MCF 10A (cell line): ENCODE measurements around the gene PTPN20. TPM values are rescaled to one million over a fixed set of nuclear protein-coding genes. Genes with fewer than 3 reads are reported as not detected.
"Not testable (repeated sequence)": the region's sequence is repeated elsewhere in the genome, so short reads cannot be mapped to it uniquely, and the experiment has no call there.

ENCODE experiments used
- BruUV-seq: library from RNA; stranded (reverse); fragments of 400-500 nt; replicated peaks from 2 replicates; lab custom pipeline; 2021; lab: Mats Ljungman, UMichigan
- CTCF ChIA-PET: fragments of 300-600 bp; sonication (Branson Sonifier 250); formaldehyde crosslinking; extraction: SDS; loops from one replicate; lab custom pipeline; 2021; ENCODE audit warnings: antibody characterized with exemption, inconsistent platforms; lab: Yijun Ruan, JAX
- POLR2A ChIA-PET: fragments of 300-600, 350-650 bp; sonication (Branson Sonifier 250); formaldehyde crosslinking; extraction: SDS; loops from one replicate; lab custom pipeline; 2020; ENCODE audit warnings: antibody characterized with exemption, inconsistent platforms; lab: Yijun Ruan, JAX
- DNase-seq: peaks from one replicate; pipeline ENCODE4 v3.0.0-alpha.2; 2018; ENCODE audit not compliant: unreplicated experiment
- H3K27ac Mint-ChIP-seq: one replicate; pipeline ENCODE4 v1.8.0; 2022; ENCODE audit warnings: mild to moderate bottlenecking, low read depth, mixed read lengths; ENCODE audit not compliant: unreplicated experiment
- H3K27me3 Mint-ChIP-seq: one replicate; pipeline ENCODE4 v1.8.0; 2022; ENCODE audit warnings: mixed read lengths; ENCODE audit not compliant: insufficient read depth, unreplicated experiment
- H3K36me3 Mint-ChIP-seq: one replicate; pipeline ENCODE4 v1.8.0; 2022; ENCODE audit warnings: mild to moderate bottlenecking, moderate library complexity, mixed read lengths; ENCODE audit not compliant: insufficient read depth, unreplicated experiment
- H3K4me1 Mint-ChIP-seq: one replicate; pipeline ENCODE4 v1.8.0; 2022; ENCODE audit warnings: mixed read lengths; ENCODE audit not compliant: insufficient read depth, unreplicated experiment
- H3K4me3 Mint-ChIP-seq: one replicate; pipeline ENCODE4 v1.8.0; 2022; ENCODE audit warnings: mild to moderate bottlenecking, moderate library complexity, mixed read lengths; ENCODE audit not compliant: unreplicated experiment
- H3K9me3 Mint-ChIP-seq: one replicate; pipeline ENCODE4 v1.8.0; 2022; ENCODE audit warnings: mixed read lengths; ENCODE audit not compliant: unreplicated experiment
- intact Hi-C: fragments of 100-400 bp; cut with micrococcal nuclease; formaldehyde crosslinking; loops from 2 replicates; pipeline ENCODE4 v1.14.1; 2022
- total RNA-seq: library from RNA; stranded (reverse); gene quantifications from 2 replicates; pipeline ENCODE4 v1.2.3, GENCODE V29; 2022
- TF ChIP-seq, protein P1 (sequence below): fragments of 200-600 bp; IDR thresholded peaks from one replicate; pipeline ENCODE4 v1.8.0; 2022; ENCODE audit warnings: antibody characterized with exemption, mild to moderate bottlenecking; ENCODE audit not compliant: unreplicated experiment

Gene PTPN20
- total RNA-seq, 1 experiment from 2014 or later = 0.26 TPM

DNA sequence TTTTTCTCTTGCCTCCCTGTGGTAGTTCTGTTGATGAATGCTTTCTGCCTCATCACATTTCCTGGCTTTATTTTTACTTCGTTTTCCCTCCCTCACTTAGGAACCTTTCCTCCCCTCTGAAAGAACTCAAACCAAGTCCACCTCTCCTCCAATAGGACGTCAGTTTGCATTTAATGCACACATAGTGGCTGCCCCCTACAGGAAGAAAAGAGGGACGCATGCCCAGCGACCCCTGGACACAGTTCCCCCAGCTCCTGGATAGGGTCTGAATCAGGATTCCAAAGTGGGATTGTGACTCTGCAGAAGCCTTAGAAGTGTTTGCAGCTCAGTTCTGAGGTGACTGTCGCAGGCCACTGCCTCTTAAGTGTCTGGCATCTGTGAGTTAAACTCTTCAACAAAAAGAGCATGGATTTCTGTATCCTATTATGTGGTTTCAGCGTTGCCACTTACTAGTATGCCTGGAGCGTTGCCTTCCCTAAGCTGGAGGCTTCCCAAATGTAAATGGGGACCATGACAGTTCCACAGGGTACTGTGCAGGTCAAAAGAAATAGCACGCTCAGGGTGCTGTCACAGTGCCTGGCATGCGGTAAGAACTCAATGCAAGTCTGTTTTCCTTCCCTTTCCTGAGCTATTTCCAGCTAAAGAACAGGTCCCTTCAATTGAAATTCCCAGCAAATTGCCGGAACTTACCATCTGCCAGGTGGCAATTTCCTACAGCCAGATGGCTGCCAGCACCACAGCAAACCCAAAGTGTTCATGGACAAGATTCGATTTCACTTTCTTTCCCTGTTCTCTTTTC, 20.2 kb upstream of the PTPN20 start:
- H3K27me3 Mint-ChIP-seq, H3K27ac Mint-ChIP-seq, H3K4me3 Mint-ChIP-seq, POLR2A ChIA-PET, intact Hi-C loops, H3K36me3 Mint-ChIP-seq, DNase-seq, H3K9me3 Mint-ChIP-seq, BruUV-seq, H3K4me1 Mint-ChIP-seq, CTCF ChIA-PET: not testable (repeated sequence)
- TF ChIP-seq, protein P1, sequence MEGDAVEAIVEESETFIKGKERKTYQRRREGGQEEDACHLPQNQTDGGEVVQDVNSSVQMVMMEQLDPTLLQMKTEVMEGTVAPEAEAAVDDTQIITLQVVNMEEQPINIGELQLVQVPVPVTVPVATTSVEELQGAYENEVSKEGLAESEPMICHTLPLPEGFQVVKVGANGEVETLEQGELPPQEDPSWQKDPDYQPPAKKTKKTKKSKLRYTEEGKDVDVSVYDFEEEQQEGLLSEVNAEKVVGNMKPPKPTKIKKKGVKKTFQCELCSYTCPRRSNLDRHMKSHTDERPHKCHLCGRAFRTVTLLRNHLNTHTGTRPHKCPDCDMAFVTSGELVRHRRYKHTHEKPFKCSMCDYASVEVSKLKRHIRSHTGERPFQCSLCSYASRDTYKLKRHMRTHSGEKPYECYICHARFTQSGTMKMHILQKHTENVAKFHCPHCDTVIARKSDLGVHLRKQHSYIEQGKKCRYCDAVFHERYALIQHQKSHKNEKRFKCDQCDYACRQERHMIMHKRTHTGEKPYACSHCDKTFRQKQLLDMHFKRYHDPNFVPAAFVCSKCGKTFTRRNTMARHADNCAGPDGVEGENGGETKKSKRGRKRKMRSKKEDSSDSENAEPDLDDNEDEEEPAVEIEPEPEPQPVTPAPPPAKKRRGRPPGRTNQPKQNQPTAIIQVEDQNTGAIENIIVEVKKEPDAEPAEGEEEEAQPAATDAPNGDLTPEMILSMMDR = peak; percentile 14

DNA sequence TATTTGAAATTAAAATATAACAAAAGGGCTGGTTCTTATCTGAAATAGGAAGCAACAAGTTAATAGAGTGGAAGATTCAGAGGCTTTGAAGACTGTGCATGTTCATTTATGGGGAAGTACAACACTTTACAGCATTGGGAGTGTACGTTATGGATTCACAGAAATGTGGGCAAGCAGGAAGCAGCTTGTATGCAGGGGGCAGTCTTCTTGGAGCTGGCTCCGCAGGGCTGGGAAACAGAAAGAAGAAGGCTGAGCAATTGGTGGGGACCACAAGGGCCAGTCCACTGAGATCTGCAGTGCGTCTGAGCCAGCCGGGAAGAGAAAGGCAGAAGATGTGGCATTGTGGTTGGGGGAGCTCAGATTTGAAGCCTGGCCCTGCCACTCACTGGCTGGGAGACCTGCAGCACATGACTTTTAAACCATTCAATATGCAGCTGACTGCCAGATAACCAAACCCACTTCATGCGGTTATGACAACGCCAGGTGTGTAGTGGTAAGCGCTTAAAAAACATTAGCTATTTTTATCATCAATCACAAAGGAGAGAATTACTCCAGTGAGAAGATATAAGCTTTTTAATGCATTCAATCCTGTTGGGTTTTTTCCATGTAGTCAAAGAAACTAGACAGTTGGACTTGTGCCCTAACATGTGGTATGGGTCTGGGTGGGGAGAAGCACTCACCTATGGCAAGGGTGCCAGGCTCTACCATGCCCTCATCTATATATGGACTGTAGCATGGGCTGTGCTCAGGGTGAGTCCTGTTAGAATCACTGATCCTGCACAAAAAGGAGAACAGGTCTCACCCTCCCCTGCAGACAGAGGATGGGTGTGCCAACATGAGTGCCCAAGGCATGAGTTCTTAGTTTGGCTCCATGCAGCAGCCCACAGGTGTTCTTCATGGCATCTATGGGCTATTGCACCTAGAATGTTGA, 14.2 kb upstream of the PTPN20 start:
- intact Hi-C loops, H3K27ac Mint-ChIP-seq, BruUV-seq: not testable (repeated sequence)

DNA sequence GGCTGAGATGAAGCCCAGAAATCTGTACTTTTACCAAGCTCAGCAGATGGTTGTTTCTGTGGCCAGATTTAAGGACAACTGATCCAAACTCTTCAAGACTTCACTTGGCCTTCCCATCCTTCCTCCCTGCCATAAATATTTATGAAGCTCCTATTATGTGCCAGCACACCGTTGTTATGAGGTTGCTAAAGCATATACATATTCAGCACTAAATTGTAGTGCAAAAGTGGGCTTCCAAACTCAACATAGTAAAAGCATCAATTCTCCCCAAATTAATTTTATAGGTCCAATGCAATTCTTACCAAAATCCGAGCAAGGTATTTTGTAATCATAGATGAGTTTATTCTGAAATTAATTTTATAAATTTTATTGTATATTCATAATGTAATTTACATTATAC, 10.0 kb upstream of the PTPN20 start:
- BruUV-seq, H3K9me3 Mint-ChIP-seq, CTCF ChIA-PET, H3K36me3 Mint-ChIP-seq, H3K27ac Mint-ChIP-seq, H3K27me3 Mint-ChIP-seq, intact Hi-C loops, H3K4me3 Mint-ChIP-seq, POLR2A ChIA-PET, DNase-seq, H3K4me1 Mint-ChIP-seq: not testable (repeated sequence)

More for the DNA sequence above, 14.2 kb upstream of the PTPN20 start:
- CTCF ChIA-PET, H3K27me3 Mint-ChIP-seq, H3K4me1 Mint-ChIP-seq, H3K4me3 Mint-ChIP-seq, POLR2A ChIA-PET, H3K36me3 Mint-ChIP-seq, DNase-seq, H3K9me3 Mint-ChIP-seq: not testable (repeated sequence)

GRCh38 chr10:46903874-46904273, 7.4 kb upstream of the PTPN20 start:
- H3K36me3 Mint-ChIP-seq, CTCF ChIA-PET, H3K27ac Mint-ChIP-seq, H3K9me3 Mint-ChIP-seq, BruUV-seq, H3K27me3 Mint-ChIP-seq, DNase-seq, intact Hi-C loops, H3K4me1 Mint-ChIP-seq, POLR2A ChIA-PET, H3K4me3 Mint-ChIP-seq: not testable (repeated sequence)

DNA sequence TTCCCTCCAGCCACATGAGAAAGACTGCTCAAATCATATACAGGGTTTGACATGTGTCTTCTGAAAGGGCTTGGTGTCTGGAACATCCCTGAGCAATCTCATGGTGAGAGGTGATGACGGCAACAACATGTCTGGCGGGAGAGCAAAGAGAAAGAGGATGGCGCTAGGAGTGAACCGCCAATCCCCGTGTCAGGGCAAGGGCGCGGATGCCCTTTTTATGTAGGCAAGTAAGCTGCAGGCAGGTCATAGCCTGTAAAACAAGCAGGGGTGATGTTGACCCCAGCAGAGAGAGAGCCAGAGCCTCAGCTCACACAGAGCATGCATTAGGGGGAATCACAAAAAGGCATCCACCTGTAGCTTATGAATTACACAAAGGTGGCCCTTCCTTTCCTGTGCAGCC, 4.9 kb upstream of the PTPN20 start:
- H3K4me1 Mint-ChIP-seq, H3K4me3 Mint-ChIP-seq, BruUV-seq, DNase-seq, POLR2A ChIA-PET, CTCF ChIA-PET, H3K9me3 Mint-ChIP-seq, H3K27me3 Mint-ChIP-seq, H3K36me3 Mint-ChIP-seq, H3K27ac Mint-ChIP-seq, intact Hi-C loops: not testable (repeated sequence)

DNA sequence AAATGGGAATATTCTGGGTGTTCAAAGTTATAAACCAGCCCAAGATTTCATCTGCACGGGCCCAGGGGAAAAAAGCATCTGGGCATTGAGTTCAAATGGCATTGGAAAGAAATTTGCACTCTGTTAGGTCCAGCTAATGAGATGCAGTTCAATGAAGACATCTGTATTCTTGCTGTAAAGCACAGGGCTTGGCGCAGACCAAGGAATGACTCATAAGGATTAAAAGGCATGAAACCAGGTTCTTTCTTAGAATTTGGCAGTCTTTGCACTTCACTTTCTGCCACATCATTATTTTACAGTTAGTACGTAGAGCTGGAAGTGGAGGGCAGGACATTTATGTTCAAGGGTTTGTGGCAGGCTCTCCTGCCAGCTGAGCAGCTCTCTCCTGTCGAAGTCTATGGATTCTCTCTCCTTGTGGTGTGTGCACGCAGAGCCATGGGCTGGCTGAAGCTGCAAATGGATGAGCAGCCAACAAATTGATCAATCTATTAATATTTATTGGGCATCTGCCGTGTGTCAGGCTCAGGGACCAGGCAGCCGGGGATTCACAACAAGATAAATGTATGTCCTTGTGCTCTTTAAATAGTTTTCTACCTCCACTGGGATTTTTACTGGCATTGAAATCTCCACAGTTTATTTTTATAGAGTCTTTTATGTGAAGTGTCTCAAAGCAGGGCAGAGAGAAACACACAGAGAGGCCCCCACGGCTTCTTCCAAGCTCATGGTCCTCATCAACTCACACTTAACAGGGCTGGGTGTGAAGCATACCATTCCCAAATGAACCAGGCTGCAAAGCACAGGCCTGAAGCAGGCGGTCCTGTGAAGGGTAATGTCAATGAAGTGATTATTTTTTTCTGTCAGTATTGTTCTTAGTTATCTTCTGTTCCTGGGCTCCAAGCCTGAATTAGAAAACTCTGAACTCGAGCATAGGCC, 3.8 kb upstream of the PTPN20 start:
- H3K4me3 Mint-ChIP-seq, H3K27me3 Mint-ChIP-seq, CTCF ChIA-PET, H3K4me1 Mint-ChIP-seq, BruUV-seq, H3K36me3 Mint-ChIP-seq, DNase-seq, H3K9me3 Mint-ChIP-seq, H3K27ac Mint-ChIP-seq, intact Hi-C loops, POLR2A ChIA-PET: not testable (repeated sequence)

- H3K9me3 Mint-ChIP-seq, H3K4me3 Mint-ChIP-seq, POLR2A ChIA-PET, H3K4me1 Mint-ChIP-seq, CTCF ChIA-PET, H3K27me3 Mint-ChIP-seq, DNase-seq, H3K36me3 Mint-ChIP-seq, H3K27ac Mint-ChIP-seq, BruUV-seq, intact Hi-C loops: not testable (repeated sequence)
These were observed 11.3 kb downstream of the PTPN20 start for GRCh38 chr10:46922498-46922897.
